H1 (cell line): ENCODE measurements around the gene RGL1. TPM values are rescaled to one million over a fixed set of nuclear protein-coding genes. Genes with fewer than 3 reads are reported as not detected.

Experiments
- BRCA1 ChIP-seq: IDR thresholded peaks from 2 replicates; pipeline ENCODE4 v1.6.1; 2012; ENCODE audit warnings: low read depth, low read length, improper control_type of control experiment
- CREB1 ChIP-seq: IDR thresholded peaks from 2 replicates; pipeline ENCODE4 v1.6.1; 2012; ENCODE audit warnings: inconsistent platforms
- JUN ChIP-seq: IDR thresholded peaks from 2 replicates; pipeline ENCODE4 v1.6.1; 2011; ENCODE audit warnings: low read depth, mild to moderate bottlenecking, improper control_type of control experiment, low read length
- JUND ChIP-seq: IDR thresholded peaks from 2 replicates; pipeline ENCODE4 v1.6.1; 2011; ENCODE audit warnings: mild to moderate bottlenecking, improper control_type of control experiment, low read length
- POLR2A ChIP-seq, 2 experiments: IDR thresholded peaks; 1 replicate in 1 of 2; 2 replicates in 1 of 2; pipeline ENCODE4 v1.6.1; 2011; ENCODE audit warnings: low read depth in 2 of 2, low read length in 2 of 2, mild to moderate bottlenecking in 2 of 2; ENCODE audit errors: control extremely low read depth in 1 of 2
- SP2 ChIP-seq: IDR thresholded peaks from 2 replicates; pipeline ENCODE4 v1.6.1; 2012; ENCODE audit warnings: mild to moderate bottlenecking, low read length, inconsistent platforms
- polyA plus RNA-seq, 7 experiments: library from polyadenylated mRNA; depleted of rRNA in 3 of 7; stranded (reverse) in 5 of 7; unstranded in 2 of 7; fragments of >200 nt in 5 of 7; fragments of 200-250 nt in 2 of 7; gene quantifications; 1 replicate in 5 of 7; 2 replicates in 1 of 7; 4 replicates in 1 of 7; pipeline versions ENCODE4 v1.2.1 to v1.2.3, GENCODE V29; 2011 to 2013; ENCODE audit warnings: missing spikeins in 2 of 7, mixed read lengths in 2 of 7
- total RNA-seq: library from RNA; stranded (reverse); fragmentation: NEBNext Ultra II Directional; extraction: Animal tissue kit (Norgen Biotek cat#: 25700); gene quantifications from 2 replicates; pipeline ENCODE4 v1.2.1, GENCODE V29; 2021
- TF ChIP-seq, protein P1 (sequence below): IDR thresholded peaks from 2 replicates; pipeline ENCODE4 v1.6.1; 2011; ENCODE audit warnings: low read depth, mild to moderate bottlenecking, low read length; ENCODE audit not compliant: insufficient read depth

Gene RGL1
- total and polyA plus RNA-seq, 2 of the 8 experiments (the other 6 are each of a cell fraction or from before 2014, with no cell fraction given): 0.98 to 2.4 TPM

DNA sequence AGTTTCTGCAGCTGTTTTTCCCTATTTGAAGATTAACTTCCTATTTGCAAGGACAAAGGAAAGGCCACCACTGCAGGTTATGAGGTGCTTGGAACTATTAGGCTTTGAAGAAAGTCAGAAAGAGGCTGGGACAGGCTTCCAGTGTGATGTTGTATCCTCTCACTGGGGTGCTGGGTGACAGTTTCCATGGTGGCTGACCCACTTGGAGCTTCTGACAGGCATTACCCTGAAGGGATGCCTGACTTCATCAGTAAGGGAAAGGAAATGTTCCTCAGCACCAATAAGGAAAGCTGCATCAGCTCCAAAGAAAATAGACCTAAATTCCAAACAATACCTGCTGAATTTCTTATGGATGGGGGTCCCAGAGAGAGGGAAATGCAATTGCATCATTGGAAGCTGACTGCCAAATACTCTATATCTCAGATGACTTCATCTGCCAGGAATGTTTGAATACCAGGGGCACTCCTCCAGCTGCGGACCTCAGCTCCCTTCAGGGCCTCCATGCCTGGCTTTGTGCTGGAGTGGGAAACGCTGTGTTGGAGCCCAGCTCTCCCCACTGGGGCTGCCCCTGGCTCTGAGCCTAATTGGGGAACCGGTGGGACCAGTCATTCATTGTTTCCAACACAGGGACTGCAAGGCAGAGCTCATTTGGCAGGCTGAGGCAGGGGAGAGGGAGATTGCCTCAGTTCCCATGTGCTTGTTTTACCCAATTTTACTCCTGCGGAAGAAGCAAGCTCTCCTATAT, 76.6 kb downstream of the RGL1 start (continued):
- TF ChIP-seq JUND: peak; percentile 96
- TF ChIP-seq, protein P1, sequence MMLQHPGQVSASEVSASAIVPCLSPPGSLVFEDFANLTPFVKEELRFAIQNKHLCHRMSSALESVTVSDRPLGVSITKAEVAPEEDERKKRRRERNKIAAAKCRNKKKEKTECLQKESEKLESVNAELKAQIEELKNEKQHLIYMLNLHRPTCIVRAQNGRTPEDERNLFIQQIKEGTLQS: 0 out of 2 replicates have a peak, but pooled peaks have one; percentile 32
- peak; percentile 84 for TF ChIP-seq JUN
- TF ChIP-seq SP2: no peak
- TF ChIP-seq POLR2A (IDR thresholded peaks at IDR 0.05; ENCODE audit: control extremely low read depth in 1 of 2, low read depth in 2 of 2, low read length in 2 of 2): 0 out of 3 replicates have a peak, but pooled peaks of 1 of the 2 experiments have one; percentile 16
- no peak for TF ChIP-seq BRCA1
- no peak for TF ChIP-seq CREB1
